Gastroesophageal sphincter (tissue), 4 donors: Measurements from ENCODE around the gene VENTX. TPM values are rescaled to one million over a fixed set of nuclear protein-coding genes. Genes with fewer than 3 reads are reported as not detected.

Experiments used
- ATAC-seq: fragments of 150-250 bp; one replicate; pipeline ENCODE4 v1.9.1; 2016; ENCODE audit warnings: mild to moderate bottlenecking, moderate library complexity
- H3K27ac ChIP-seq, 4 donors: fragments of 200-600 bp; sonication (generic) in 3 of 4; 1 replicate in 3 of 4; 2 replicates in 1 of 4; pipeline ENCODE4 v1.5.1; 2016 to 2019
- H3K27me3 ChIP-seq: fragments of 200-600 bp; sonication (generic); one replicate; pipeline ENCODE4 v1.5.1; 2019
- H3K36me3 ChIP-seq, 2 donors: fragments of 200-600 bp; sonication (generic); one replicate each; pipeline ENCODE4 v1.5.1; 2019; ENCODE audit warnings: control low read depth in 1 of 2
- H3K4me1 ChIP-seq, 3 donors: fragments of 200-600 bp; sonication (generic); 1 replicate in 2 of 3; 2 replicates in 1 of 3; pipeline ENCODE4 v1.5.1; 2016 to 2019; ENCODE audit warnings: control low read depth in 2 of 3
- H3K4me3 ChIP-seq, 2 donors: fragments of 200-600 bp; sonication (generic); one replicate each; pipeline ENCODE4 v1.5.1; 2019; ENCODE audit warnings: mild to moderate bottlenecking in 1 of 2, moderate library complexity in 1 of 2
- H3K9me3 ChIP-seq, 3 donors: fragments of 200-600 bp; sonication (generic); one replicate each; pipeline ENCODE4 v1.5.1; 2017 to 2019; ENCODE audit warnings: control low read depth in 2 of 3
- CTCF ChIP-seq, 4 experiments: fragments of 200-600 bp in 2 of 4; fragments of 450-650 bp in 2 of 4; sonication (generic) in 1 of 4; IDR thresholded peaks; one replicate each; pipeline ENCODE4 v1.5.1; 2017 to 2019; ENCODE audit warnings: antibody characterized with exemption in 4 of 4, mild to moderate bottlenecking in 2 of 4, moderate library complexity in 2 of 4
- EP300 ChIP-seq: sonication (generic); formaldehyde crosslinking; IDR thresholded peaks from one replicate; pipeline ENCODE4 v1.6.1; 2017; ENCODE audit warnings: antibody characterized with exemption, mild to moderate bottlenecking
- POLR2A ChIP-seq, 2 donors: fragments of 450-650 bp; IDR thresholded peaks; one replicate each; pipeline ENCODE4 v1.6.1; 2017; ENCODE audit warnings: antibody characterized with exemption in 2 of 2, mild to moderate bottlenecking in 2 of 2, moderate library complexity in 1 of 2
- POLR2AphosphoS5 ChIP-seq: sonication (generic); formaldehyde crosslinking; IDR thresholded peaks from one replicate; pipeline ENCODE4 v1.6.1; 2017; ENCODE audit warnings: antibody characterized with exemption
- whole genome bisulfite sequencing, 2 donors: methylation state at CpG; one replicate each; pipeline ENCODE4 v1.1.5; 2018; ENCODE audit warnings: low coverage in 1 of 2; 5-methylcytosine and 5-hydroxymethylcytosine counted together
- total RNA-seq, 4 donors: library from RNA; depleted of rRNA; stranded (reverse); fragments of >200 nt; gene quantifications; one replicate each; pipeline ENCODE4 v1.1.0, GENCODE V29; 2016

Gene VENTX
- total RNA-seq, 4 donors from 2014 or later, result 0.66 to 2.3 (median 1.4) TPM

GRCh38 chr10:133191651-133192050 lies 46.0 kb upstream of the VENTX start:
- Histone ChIP-seq H3K9me3 (peaks cover 0 to 37% (median 0%) of the 10 kb centered on the region in 3 donors), H3K4me3 (no peak overlapping the region), H3K36me3 (no peaks in the 10 kb centered on the region), H3K4me1 (no peaks in the 10 kb centered on the region), H3K27ac (no peak overlapping the region), H3K27me3 (peaks cover 47% of the 10 kb centered on the region)
- no peak for ATAC-seq
- WGBS, 2 donors, result no CpG with 5 or more reads among the region's 4 CpGs
- no peak for TF ChIP-seq POLR2A (IDR thresholded peaks at IDR 0.05)
- no peak for TF ChIP-seq POLR2AphosphoS5
- TF ChIP-seq CTCF (IDR thresholded peaks at IDR 0.05), result no peak
- TF ChIP-seq EP300, result no peak

GRCh38 chr10:133194151-133194550 lies 43.5 kb upstream of the VENTX start:
- WGBS, 2 donors, result 84 to 85% methylated on average over 3 to 4 of the region's 4 CpGs
- ATAC-seq, result no peak
- Histone ChIP-seq H3K27ac (no peak overlapping the region), H3K4me3 (no peak overlapping the region), H3K27me3 (peaks cover 39% of the 10 kb centered on the region), H3K36me3 (no peaks in the 10 kb centered on the region), H3K9me3 (peaks cover 0 to 37% (median 0%) of the 10 kb centered on the region in 3 donors), H3K4me1 (no peaks in the 10 kb centered on the region)
- TF ChIP-seq POLR2A (IDR thresholded peaks at IDR 0.05), result no peak
- no peak for TF ChIP-seq CTCF (IDR thresholded peaks at IDR 0.05)
- no peak for TF ChIP-seq POLR2AphosphoS5
- no peak for TF ChIP-seq EP300

- Histone ChIP-seq H3K27me3 (peaks cover 35% of the 10 kb centered on the region), H3K36me3 (no peaks in the 10 kb centered on the region), H3K27ac (no peak overlapping the region), H3K4me1 (no peaks in the 10 kb centered on the region), H3K4me3 (no peak overlapping the region), H3K9me3 (peaks cover 0 to 37% (median 0%) of the 10 kb centered on the region in 3 donors)
- TF ChIP-seq CTCF (IDR thresholded peaks at IDR 0.05) (no peak), EP300 (no peak), POLR2AphosphoS5 (no peak), POLR2A (IDR thresholded peaks at IDR 0.05) (no peak)
- ATAC-seq, result no peak
- no CpG with 5 or more reads among the region's 19 CpGs for WGBS, 2 donors
Observed at GRCh38 chr10:133195096-133195495, 42.6 kb upstream of the VENTX start.

GRCh38 chr10:133195611-133196010 lies 42.0 kb upstream of the VENTX start:
- peaks cover 38% of the 10 kb centered on the region for H3K27me3 ChIP-seq
- TF ChIP-seq POLR2AphosphoS5, result no peak
- no peak for TF ChIP-seq EP300
- no peak for TF ChIP-seq POLR2A (IDR thresholded peaks at IDR 0.05)
- TF ChIP-seq CTCF (IDR thresholded peaks at IDR 0.05), result no peak
- H3K36me3 ChIP-seq, result no peaks in the 10 kb centered on the region
- H3K27ac ChIP-seq, result no peak overlapping the region
- no peak for ATAC-seq
- peaks cover 0 to 37% (median 0%) of the 10 kb centered on the region in 3 donors for H3K9me3 ChIP-seq
- no CpG with 5 or more reads among the region's 23 CpGs for WGBS, 2 donors
- no peak overlapping the region for H3K4me3 ChIP-seq
- no peaks in the 10 kb centered on the region for H3K4me1 ChIP-seq

GRCh38 chr10:133196221-133196915 lies 41.3 kb upstream of the VENTX start:
- WGBS, 2 donors, result 75% methylated on average over 8 of the region's 24 CpGs; no CpG with 5 or more reads in 1 of the 2 donors

More at GRCh38 chr10:133196221-133196915, 41.3 kb upstream of the VENTX start:
- Histone ChIP-seq H3K9me3 (peaks cover 0 to 35% (median 0%) of the 10 kb centered on the region in 3 donors), H3K27me3 (peaks cover 31% of the 10 kb centered on the region), H3K4me3 (no peak overlapping the region), H3K4me1 (no peaks in the 10 kb centered on the region), H3K27ac (no peak overlapping the region), H3K36me3 (no peaks in the 10 kb centered on the region)
- no peak for TF ChIP-seq POLR2AphosphoS5
- no peak for TF ChIP-seq CTCF (IDR thresholded peaks at IDR 0.05)
- TF ChIP-seq POLR2A (IDR thresholded peaks at IDR 0.05), result no peak
- TF ChIP-seq EP300, result no peak
- ATAC-seq, result no peak
